ENCODE data around the gene PTPRT.
A peak's percentile ranks its signal among the peaks of the same experiment; 100 is the strongest.

PTPRT gene

GRCh38 chr20:42352096-42352495 is 837.6 kb downstream of the PTPRT start:
- no peak for DNase-seq

- no peak for DNase-seq
Measured at GRCh38 chr20:42350521-42350920, 839.2 kb downstream of the PTPRT start.

GRCh38 chr20:42346189-42347170 is 843.2 kb downstream of the PTPRT start:
- no peak for DNase-seq

GRCh38 chr20:42341654-42342053 is 848.1 kb downstream of the PTPRT start:
- DNase-seq: no peak

GRCh38 chr20:42340368-42340767 is 849.3 kb downstream of the PTPRT start:
- DNase-seq: no peak

- DNase-seq: no peak
Measured at GRCh38 chr20:42338294-42339201, 851.2 kb downstream of the PTPRT start.

- no peak for DNase-seq
Measured at GRCh38 chr20:42336576-42336975, 853.1 kb downstream of the PTPRT start.

- no peak for DNase-seq
Measured at GRCh38 chr20:42319252-42320013, 870.3 kb downstream of the PTPRT start.

- DNase-seq: no peak
Measured at GRCh38 chr20:42313704-42314103, 876.0 kb downstream of the PTPRT start.

GRCh38 chr20:42309050-42309449 is 880.7 kb downstream of the PTPRT start:
- peak; percentile 93 for DNase-seq

GRCh38 chr20:42308171-42308570 is 881.5 kb downstream of the PTPRT start:
- no peak for DNase-seq

- DNase-seq: no peak
Measured at GRCh38 chr20:42295592-42295991, 894.1 kb downstream of the PTPRT start.

GRCh38 chr20:42294976-42295375 is 894.7 kb downstream of the PTPRT start:
- no peak for DNase-seq

GRCh38 chr20:42281801-42282200 is 907.9 kb downstream of the PTPRT start:
- no peak for DNase-seq

GRCh38 chr20:42276718-42277602 is 912.7 kb downstream of the PTPRT start:
- peak; percentile 74 for DNase-seq

GRCh38 chr20:42274986-42275385 is 914.7 kb downstream of the PTPRT start:
- DNase-seq: no peak

- no peak for DNase-seq
Measured at GRCh38 chr20:42272516-42272915, 917.2 kb downstream of the PTPRT start.

GRCh38 chr20:42270539-42270938 is 919.2 kb downstream of the PTPRT start:
- DNase-seq: no peak

GRCh38 chr20:42267793-42268384 is 921.8 kb downstream of the PTPRT start:
- no peak for DNase-seq

GRCh38 chr20:42261766-42262270 is 927.9 kb downstream of the PTPRT start:
- no peak for DNase-seq

GRCh38 chr20:42260184-42260583 is 929.5 kb downstream of the PTPRT start:
- no peak for DNase-seq

All from COR-L47 (cell line).